Gastroesophageal sphincter (tissue), 3 donors: ENCODE measurements around the gene OR2AJ1.

Experiments
- POLR2A ChIP-seq, 2 donors: fragments of 450-650 bp; IDR thresholded peaks; one replicate each; pipeline ENCODE4 v1.6.1; 2017; ENCODE audit warnings: antibody characterized with exemption in 2 of 2, mild to moderate bottlenecking in 2 of 2, moderate library complexity in 1 of 2
- POLR2AphosphoS5 ChIP-seq: sonication (generic); formaldehyde crosslinking; IDR thresholded peaks from one replicate; pipeline ENCODE4 v1.6.1; 2017; ENCODE audit warnings: antibody characterized with exemption
- TF ChIP-seq, protein P1 (sequence below), 4 experiments: fragments of 200-600 bp in 2 of 4; fragments of 450-650 bp in 2 of 4; sonication (generic) in 1 of 4; IDR thresholded peaks; one replicate each; pipeline ENCODE4 v1.5.1; 2017 to 2019; ENCODE audit warnings: antibody characterized with exemption in 4 of 4, mild to moderate bottlenecking in 2 of 4, moderate library complexity in 2 of 4

DNA sequence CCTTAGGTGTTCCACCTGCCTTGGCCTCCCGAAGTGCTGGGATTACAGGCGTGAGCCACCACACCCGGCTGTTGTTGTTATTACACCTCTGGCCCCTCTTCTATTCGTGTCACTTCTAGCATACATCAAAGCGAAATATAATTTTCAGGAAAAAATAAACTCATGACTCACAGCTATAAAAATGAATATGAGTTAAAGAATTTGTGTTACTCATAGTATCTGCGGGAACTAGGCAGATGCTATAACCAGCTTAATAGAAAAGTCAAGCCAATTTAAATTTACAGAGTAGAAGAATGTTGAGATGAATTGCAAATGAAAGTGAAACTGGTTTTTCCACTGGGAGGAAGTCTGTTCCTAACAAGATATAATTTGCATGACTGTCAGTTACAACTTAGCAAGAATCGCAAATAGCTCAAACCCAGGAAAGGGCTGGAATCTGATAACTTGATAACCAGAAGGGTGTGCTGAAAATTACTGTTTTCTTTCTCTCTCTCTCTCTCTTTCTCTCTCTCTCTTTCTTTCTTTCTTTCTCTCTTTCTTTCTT, 18.1 kb upstream of the OR2AJ1 start:
- TF ChIP-seq, protein P1, sequence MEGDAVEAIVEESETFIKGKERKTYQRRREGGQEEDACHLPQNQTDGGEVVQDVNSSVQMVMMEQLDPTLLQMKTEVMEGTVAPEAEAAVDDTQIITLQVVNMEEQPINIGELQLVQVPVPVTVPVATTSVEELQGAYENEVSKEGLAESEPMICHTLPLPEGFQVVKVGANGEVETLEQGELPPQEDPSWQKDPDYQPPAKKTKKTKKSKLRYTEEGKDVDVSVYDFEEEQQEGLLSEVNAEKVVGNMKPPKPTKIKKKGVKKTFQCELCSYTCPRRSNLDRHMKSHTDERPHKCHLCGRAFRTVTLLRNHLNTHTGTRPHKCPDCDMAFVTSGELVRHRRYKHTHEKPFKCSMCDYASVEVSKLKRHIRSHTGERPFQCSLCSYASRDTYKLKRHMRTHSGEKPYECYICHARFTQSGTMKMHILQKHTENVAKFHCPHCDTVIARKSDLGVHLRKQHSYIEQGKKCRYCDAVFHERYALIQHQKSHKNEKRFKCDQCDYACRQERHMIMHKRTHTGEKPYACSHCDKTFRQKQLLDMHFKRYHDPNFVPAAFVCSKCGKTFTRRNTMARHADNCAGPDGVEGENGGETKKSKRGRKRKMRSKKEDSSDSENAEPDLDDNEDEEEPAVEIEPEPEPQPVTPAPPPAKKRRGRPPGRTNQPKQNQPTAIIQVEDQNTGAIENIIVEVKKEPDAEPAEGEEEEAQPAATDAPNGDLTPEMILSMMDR (IDR thresholded peaks at IDR 0.05), result no peak
- TF ChIP-seq POLR2AphosphoS5, result no peak
- no peak for TF ChIP-seq POLR2A (IDR thresholded peaks at IDR 0.05)
